Liver (tissue), 3 donors: ENCODE data around the gene BTBD8.

Experiments
- CTCF ChIP-seq: fragments of 150-350 bp; IDR thresholded peaks from 2 replicates; pipeline ENCODE4 v1.5.1; 2017; ENCODE audit warnings: improper control_type of control experiment, low read depth, low read length; ENCODE audit not compliant: missing input control
- JUND ChIP-seq, 2 donors: IDR thresholded peaks; 2 replicates each; pipeline ENCODE4 v1.6.1; 2016; ENCODE audit warnings: antibody characterized with exemption in 2 of 2
- MAX ChIP-seq: IDR thresholded peaks from 2 replicates; pipeline ENCODE4 v1.6.1; 2016; ENCODE audit warnings: antibody characterized with exemption
- RXRA ChIP-seq, 2 donors: IDR thresholded peaks; 2 replicates each; pipeline ENCODE4 v1.6.1; 2017 to 2018; ENCODE audit warnings: antibody characterized with exemption in 2 of 2, mild to moderate bottlenecking in 1 of 2
- SP1 ChIP-seq: IDR thresholded peaks from 2 replicates; pipeline ENCODE4 v1.6.1; 2018; ENCODE audit warnings: antibody characterized with exemption, mild to moderate bottlenecking
- TAF1 ChIP-seq: conservative IDR thresholded peaks from 2 replicates; pipeline ENCODE4 v1.6.1; 2016; ENCODE audit warnings: antibody characterized with exemption, mild to moderate bottlenecking
- YY1 ChIP-seq: IDR thresholded peaks from 2 replicates; pipeline ENCODE4 v1.6.1; 2016; ENCODE audit warnings: antibody characterized with exemption, mild to moderate bottlenecking
- donor health status: healthy.
- donor health status: healthy.

- TF ChIP-seq YY1 = no peak
- TF ChIP-seq SP1 = no peak
- no peak for TF ChIP-seq CTCF
- TF ChIP-seq RXRA (IDR thresholded peaks at IDR 0.05) = no peak
- no peak for TF ChIP-seq MAX
- TF ChIP-seq TAF1 = no peak
- TF ChIP-seq JUND (IDR thresholded peaks at IDR 0.05) = no peak
Measured at GRCh38 chr1:92081031-92081430, 886 bp downstream of the BTBD8 start.
